HepG2 (cell line): ENCODE measurements around the gene ANKRD65. TPM values are rescaled to one million over a fixed set of nuclear protein-coding genes. Genes with fewer than 3 reads are reported as not detected.

Source experiments
- CTCF ChIP-seq: sonication (generic); formaldehyde crosslinking; IDR thresholded peaks from 2 replicates; pipeline ENCODE4 v1.5.0; 2020; ENCODE audit warnings: mild to moderate bottlenecking, missing genetic modification reagents, moderate library complexity
- GLI4 ChIP-seq: sonication (generic); formaldehyde crosslinking; IDR thresholded peaks from 2 replicates; pipeline ENCODE4 v1.5.1; 2020; ENCODE audit warnings: missing genetic modification reagents, mild to moderate bottlenecking, moderate library complexity, borderline replicate concordance
- KAT7 ChIP-seq: IDR thresholded peaks from 2 replicates; pipeline ENCODE4 v1.6.1; 2018; ENCODE audit warnings: borderline replicate concordance, missing compliant biosample characterization
- KDM6A ChIP-seq: IDR thresholded peaks from 2 replicates; pipeline ENCODE4 v1.6.1; 2016; ENCODE audit warnings: low read depth
- LRRFIP1 ChIP-seq: sonication (generic); formaldehyde crosslinking; conservative IDR thresholded peaks from 2 replicates; pipeline ENCODE4 v1.4.0; 2020; ENCODE audit warnings: missing genetic modification reagents
- MAZ ChIP-seq, 2 experiments: sonication (generic) in 1 of 2; formaldehyde crosslinking in 1 of 2; IDR thresholded peaks; 2 replicates each; pipeline versions ENCODE4 v1.5.0 to v1.6.1; 2012 to 2020; ENCODE audit warnings: low read depth in 2 of 2, mild to moderate bottlenecking in 2 of 2, borderline replicate concordance in 1 of 2, improper control_type of control experiment in 1 of 2, low read length in 1 of 2, missing genetic modification reagents in 1 of 2, moderate library complexity in 1 of 2
- MTA1 ChIP-seq: sonication (generic); formaldehyde crosslinking; IDR thresholded peaks from 2 replicates; pipeline ENCODE4 v1.4.0; 2020; ENCODE audit warnings: missing genetic modification reagents, mild to moderate bottlenecking, borderline replicate concordance
- MXI1 ChIP-seq: IDR thresholded peaks from 3 replicates; pipeline ENCODE4 v1.6.1; 2012; ENCODE audit warnings: low read depth, low read length, inconsistent platforms, borderline replicate concordance
- NFYC ChIP-seq: IDR thresholded peaks from 2 replicates; pipeline ENCODE4 v1.6.1; 2016; ENCODE audit warnings: missing genetic modification reagents, missing compliant biosample characterization
- POLR2AphosphoS2 ChIP-seq: IDR thresholded peaks from 2 replicates; pipeline ENCODE4 v1.6.1; 2011; ENCODE audit warnings: low read depth, low read length, improper control_type of control experiment
- RAD51 ChIP-seq: fragments of 450-650 bp; IDR thresholded peaks from 2 replicates; pipeline ENCODE4 v1.6.1; 2016; ENCODE audit warnings: borderline replicate concordance
- YEATS4 ChIP-seq: sonication (generic); formaldehyde crosslinking; IDR thresholded peaks from 2 replicates; pipeline ENCODE4 v1.4.0; 2020; ENCODE audit warnings: missing genetic modification reagents, borderline replicate concordance
- ZNF260 ChIP-seq: sonication (generic); formaldehyde crosslinking; IDR thresholded peaks from 2 replicates; pipeline ENCODE4 v1.4.0; 2020; ENCODE audit warnings: missing genetic modification reagents, low read depth, mild to moderate bottlenecking, borderline replicate concordance
- ZNF280B ChIP-seq: sonication (generic); formaldehyde crosslinking; IDR thresholded peaks from 2 replicates; pipeline ENCODE4 v1.5.0; 2020; ENCODE audit warnings: missing genetic modification reagents, mild to moderate bottlenecking, borderline replicate concordance
- ZNF432 ChIP-seq: sonication (generic); formaldehyde crosslinking; IDR thresholded peaks from 2 replicates; pipeline ENCODE4 v1.5.0; 2020; ENCODE audit warnings: missing genetic modification reagents, mild to moderate bottlenecking, borderline replicate concordance
- ZNF501 ChIP-seq: sonication (generic); formaldehyde crosslinking; IDR thresholded peaks from 2 replicates; pipeline ENCODE4 v1.5.1; 2020; ENCODE audit warnings: mild to moderate bottlenecking, moderate library complexity, missing genetic modification reagents
- ZNF766 ChIP-seq: sonication (generic); formaldehyde crosslinking; IDR thresholded peaks from 2 replicates; pipeline ENCODE4 v1.5.0; 2020; ENCODE audit warnings: missing genetic modification reagents, borderline replicate concordance
- ZNF782 ChIP-seq: sonication (generic); formaldehyde crosslinking; IDR thresholded peaks from 2 replicates; pipeline ENCODE4 v1.4.0; 2020; ENCODE audit warnings: missing genetic modification reagents, mild to moderate bottlenecking, borderline replicate concordance
- ZNF790 ChIP-seq: sonication (generic); formaldehyde crosslinking; IDR thresholded peaks from 2 replicates; pipeline ENCODE4 v1.8.0; 2022; ENCODE audit warnings: missing genetic modification reagents, mild to moderate bottlenecking, borderline replicate concordance
- ZSCAN20 ChIP-seq: sonication (generic); formaldehyde crosslinking; IDR thresholded peaks from 2 replicates; pipeline ENCODE4 v1.4.0; 2020; ENCODE audit warnings: missing genetic modification reagents, mild to moderate bottlenecking, borderline replicate concordance
- ZSCAN9 ChIP-seq: IDR thresholded peaks from 2 replicates; pipeline ENCODE4 v1.6.1; 2016; ENCODE audit warnings: borderline replicate concordance
- polyA plus RNA-seq, 8 experiments: library from polyadenylated mRNA; depleted of rRNA in 3 of 8; stranded (reverse) in 7 of 8; unstranded in 1 of 8; fragments of >200 nt; fragmentation: Illumina TruSeq in 4 of 8; extraction: Trizol in 4 of 8; gene quantifications; 2 replicates each; pipeline versions ENCODE4 v1.2.1 to v1.2.3, GENCODE V29; 2011 to 2016; ENCODE audit warnings: low read depth in 4 of 8, missing spikeins in 1 of 8, mixed read lengths in 1 of 8; ENCODE audit not compliant: insufficient read depth in 1 of 8
- total RNA-seq, 5 experiments: library from RNA; depleted of rRNA; stranded (reverse); fragments of >200 nt; fragmentation: Illumina TruSeq; extraction: Trizol; gene quantifications; 2 replicates each; pipeline ENCODE4 v1.2.3, GENCODE V29; 2016; ENCODE audit warnings: low read depth in 1 of 5

The ANKRD65 gene
- total and polyA plus RNA-seq, 2 of the 13 experiments (the other 11 are each of a cell fraction or from before 2014, with no cell fraction given): 12.1 to 30.1 TPM

GRCh38 chr1:1432951-1433803, 12.1 kb upstream of the ANKRD65 start (continued):
- no peak for TF ChIP-seq RAD51
- no peak for TF ChIP-seq KAT7
- TF ChIP-seq ZNF432 (CRISPR knock-in tag): 0 out of 2 replicates have a peak, but pooled peaks have one; percentile 64
- peak; percentile 87; the same call in 1 of the 3 replicates for TF ChIP-seq MXI1
- TF ChIP-seq ZSCAN20 (CRISPR knock-in tag): no peak
- TF ChIP-seq POLR2AphosphoS2: no peak
- TF ChIP-seq YEATS4 (CRISPR knock-in tag): peak; percentile 59; the same call in 1 of the 2 replicates
- TF ChIP-seq NFYC (CRISPR knock-in tag): no peak
- no peak for TF ChIP-seq ZNF782
- peak; percentile 97 for TF ChIP-seq MAZ (IDR thresholded peaks at IDR 0.05; ENCODE audit: borderline replicate concordance, low read depth, low read length)
- peak; percentile 97 for TF ChIP-seq MAZ (CRISPR knock-in tag; IDR thresholded peaks at IDR 0.05; ENCODE audit: low read depth)
- TF ChIP-seq ZSCAN9 (CRISPR knock-in tag): peak; percentile 92
- TF ChIP-seq ZNF280B (CRISPR knock-in tag): no peak
- peak; percentile 31 for TF ChIP-seq CTCF (CRISPR knock-in tag)
- peak; percentile 87 for TF ChIP-seq KDM6A (CRISPR knock-in tag)
- TF ChIP-seq ZNF260 (CRISPR knock-in tag): no peak
- TF ChIP-seq ZNF501 (CRISPR knock-in tag): peak; percentile 86
- TF ChIP-seq MTA1 (CRISPR knock-in tag): peak; percentile 39; the same call in 1 of the 2 replicates
- no peak for TF ChIP-seq LRRFIP1
- TF ChIP-seq GLI4 (CRISPR knock-in tag): no peak
- TF ChIP-seq ZNF790 (CRISPR knock-in tag): 0 out of 2 replicates have a peak, but pooled peaks have one; percentile 79
- no peak for TF ChIP-seq ZNF766
